Cardiac septum (tissue), 1 donor: Measurements from ENCODE around the gene NDUFS3. TPM values are rescaled to one million over a fixed set of nuclear protein-coding genes. Genes with fewer than 3 reads are reported as not detected.

Source experiments
- DNase-seq: peaks from one replicate; pipeline ENCODE4 v3.0.0-alpha.2; 2020; ENCODE audit warnings: low spot score
- intact Hi-C: fragments of 100-400 bp; cut with DNase I; formaldehyde crosslinking; loops from one replicate; pipeline ENCODE4 v1.14.0; 2022
- total RNA-seq: library from RNA; stranded (reverse); fragmentation: NEBNext Ultra II Directional; extraction: Animal tissue kit (Norgen Biotek cat#: 25700); gene quantifications from one replicate; pipeline ENCODE4 v1.2.1, GENCODE V29; 2021
- donor health status: DM: no; HTN: no; CAD: no.

NDUFS3 gene
- total RNA-seq, 1 donor from 2014 or later = 234 TPM

- DNase-seq = no peak
- intact Hi-C loops = no loop called here
Observed at GRCh38 chr11:47587723-47588326, 9.0 kb downstream of the NDUFS3 start.

DNA sequence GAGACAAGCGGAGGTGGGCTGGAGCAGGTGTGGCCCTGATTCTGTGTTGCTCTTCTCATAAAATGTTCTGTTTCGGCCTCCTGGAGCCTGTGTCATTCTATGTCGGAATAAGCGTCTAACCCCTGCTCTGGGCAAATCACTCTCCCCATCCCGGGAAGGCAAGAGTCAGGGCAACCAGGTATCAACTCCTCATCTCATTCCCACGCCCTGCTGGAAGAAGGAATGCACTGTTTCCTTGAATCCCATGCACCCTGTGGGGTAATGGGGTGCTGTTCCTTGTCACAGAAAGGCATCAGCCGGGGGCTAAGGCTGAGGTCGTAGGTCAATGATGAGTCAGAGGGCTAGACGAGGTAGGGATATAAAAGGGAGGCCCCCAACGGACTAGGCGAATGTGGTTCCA is 10.2 kb downstream of the NDUFS3 start:
- DNase-seq = no peak
- intact Hi-C loops = no loop called here

GRCh38 chr11:47589584-47589976 is 10.7 kb downstream of the NDUFS3 start:
- no peak for DNase-seq
- intact Hi-C loops = no loop called here

GRCh38 chr11:47589977-47590861 is 11.3 kb downstream of the NDUFS3 start:
- intact Hi-C loops = no loop called here
- DNase-seq = no peak

DNA sequence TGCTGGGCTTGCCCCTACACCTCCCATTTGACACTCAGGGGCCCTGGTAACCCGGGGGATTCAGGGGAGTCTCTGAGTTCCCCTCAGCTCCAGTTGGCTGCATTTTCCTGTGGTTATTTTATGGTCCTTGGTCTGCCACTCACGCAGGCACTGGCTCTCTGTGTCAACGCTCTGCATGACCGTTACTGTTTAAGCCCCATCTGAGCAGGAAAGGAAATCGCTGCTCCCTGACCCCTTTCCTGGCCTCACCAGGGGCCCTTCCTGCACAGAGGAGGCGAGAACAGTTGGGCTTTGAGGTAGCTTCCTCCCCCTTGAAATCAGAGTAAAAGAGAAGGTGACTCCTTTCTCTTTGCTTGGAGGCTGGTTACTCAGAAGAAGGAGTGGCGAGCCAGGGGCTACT is 12.9 kb downstream of the NDUFS3 start:
- intact Hi-C loops = no loop called here

GRCh38 chr11:47592251-47592650 is 13.4 kb downstream of the NDUFS3 start:
- intact Hi-C loops = no loop called here
- no peak for DNase-seq

More for the DNA sequence above, 12.9 kb downstream of the NDUFS3 start:
- DNase-seq = no peak

DNA sequence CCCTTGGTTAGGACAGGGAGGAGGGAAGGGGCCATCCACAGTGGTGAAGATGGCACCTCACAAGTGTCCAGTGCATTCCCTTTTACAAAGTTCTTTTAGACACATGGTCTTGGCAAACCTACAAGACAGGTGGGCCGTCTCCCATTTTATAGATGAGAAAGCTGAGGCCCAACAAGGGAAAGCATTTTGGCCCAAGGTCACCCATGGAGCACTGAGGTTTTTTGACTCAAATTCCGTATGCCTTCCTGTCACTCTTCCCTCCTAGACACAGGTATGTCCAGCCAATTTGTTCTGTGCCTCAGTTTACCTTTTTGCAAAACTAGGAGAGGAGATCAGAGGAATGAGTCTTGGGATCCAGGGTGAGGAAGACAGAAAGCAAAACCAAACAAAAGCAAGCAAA is 14.1 kb downstream of the NDUFS3 start:
- intact Hi-C loops = no loop called here
- DNase-seq = no peak

DNA sequence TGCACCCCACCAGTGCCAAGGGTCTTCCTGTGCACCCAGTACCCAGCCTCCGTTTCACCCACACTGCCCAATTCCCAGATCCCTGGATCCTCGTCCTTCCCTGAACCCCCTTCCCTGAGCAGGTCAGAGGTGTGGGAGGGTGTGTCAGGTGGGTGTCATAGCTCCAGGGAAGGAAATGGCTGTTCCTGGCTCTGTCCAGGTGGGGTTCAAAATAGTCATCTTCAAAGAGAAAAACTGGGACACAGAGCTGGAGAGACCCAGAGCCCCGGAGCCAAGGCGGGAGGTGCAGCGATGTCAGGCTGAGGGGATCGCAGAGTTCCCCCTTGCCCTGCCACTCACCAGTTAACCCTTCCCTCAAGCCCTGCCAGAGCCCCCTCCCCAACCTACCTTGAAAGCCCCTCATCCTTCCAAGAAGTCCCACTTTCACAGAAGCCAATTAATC is 14.6 kb downstream of the NDUFS3 start:
- DNase-seq = no peak
- intact Hi-C loops = no loop called here

- intact Hi-C loops = no loop called here
- DNase-seq = no peak
Observed at GRCh38 chr11:47593934-47594855, 15.3 kb downstream of the NDUFS3 start, which contains the start of gene C1QTNF4. Gene C1QTNF4 (minus strand): TSS chr11:47594411. CDS start chr11:47590810, 3,601 bp downstream.

DNA sequence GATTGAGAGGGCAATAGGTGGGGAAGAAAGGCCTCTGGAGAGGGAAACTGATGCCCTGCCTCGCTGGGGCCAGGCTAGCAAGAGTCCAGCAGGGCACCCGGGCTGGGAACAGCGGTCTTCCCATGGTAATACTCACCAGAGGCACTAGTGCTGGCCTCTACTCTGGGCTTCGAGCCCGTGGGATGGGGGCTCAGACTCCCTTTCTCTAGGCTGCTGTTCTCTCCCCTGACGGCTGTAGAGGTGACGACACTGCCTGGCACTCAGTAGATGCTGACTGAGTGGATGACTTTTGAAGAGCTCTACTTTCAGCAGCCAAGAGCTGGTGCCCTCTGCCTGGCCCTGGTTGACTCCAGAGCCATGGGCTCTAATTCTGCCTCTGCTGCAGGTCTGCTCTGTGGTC is 16.2 kb downstream of the NDUFS3 start:
- DNase-seq = no peak

GRCh38 chr11:47595967-47596366 is 17.1 kb downstream of the NDUFS3 start:
- intact Hi-C loops = no loop called here
- DNase-seq = no peak

More for the DNA sequence above, 16.2 kb downstream of the NDUFS3 start:
- intact Hi-C loops = no loop called here

DNA sequence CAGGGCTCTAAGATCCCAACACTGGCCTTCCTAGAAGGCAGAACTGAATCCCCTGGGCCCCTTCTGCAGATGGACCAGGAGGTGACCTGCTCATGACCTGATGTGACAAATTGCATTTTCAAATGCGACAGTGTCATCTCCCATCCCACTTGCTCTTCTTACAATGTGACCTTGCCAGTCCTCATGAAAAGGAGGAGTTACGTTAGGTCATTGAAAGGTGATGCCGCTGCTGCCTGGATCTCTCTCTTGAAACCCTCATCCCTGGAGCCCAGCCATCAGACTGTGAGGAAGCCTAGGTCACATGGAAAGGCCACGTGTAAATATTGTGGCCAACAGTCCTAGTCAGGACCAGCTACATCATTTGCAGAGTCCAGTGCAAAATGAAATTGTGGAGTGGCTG is 21.0 kb downstream of the NDUFS3 start:
- intact Hi-C loops = loop anchor here (10.0 kb wide), 1 partner anchor 105 kb away; no protein-coding TSS in a partner anchor
- no peak for DNase-seq

GRCh38 chr11:47603295-47603694 is 24.4 kb downstream of the NDUFS3 start:
- intact Hi-C loops = loop anchor here (10.0 kb wide), 1 partner anchor 108 kb away; no protein-coding TSS in a partner anchor
- no peak for DNase-seq

- no peak for DNase-seq
- intact Hi-C loops = loop anchor here (10.0 kb wide), 1 partner anchor 111 kb away; no protein-coding TSS in a partner anchor
Observed at GRCh38 chr11:47605921-47606320, 27.0 kb downstream of the NDUFS3 start.

GRCh38 chr11:47606731-47607130 is 27.9 kb downstream of the NDUFS3 start:
- intact Hi-C loops = loop anchor here (10.0 kb wide), 1 partner anchor 112 kb away; no protein-coding TSS in a partner anchor
- no peak for DNase-seq

- intact Hi-C loops = loop anchor here (10.0 kb wide), 1 partner anchor 113 kb away; no protein-coding TSS in a partner anchor
- no peak for DNase-seq
Observed at GRCh38 chr11:47607380-47607779, 28.5 kb downstream of the NDUFS3 start.

- DNase-seq = no peak
Observed at GRCh38 chr11:47609675-47610074, 30.8 kb downstream of the NDUFS3 start.

DNA sequence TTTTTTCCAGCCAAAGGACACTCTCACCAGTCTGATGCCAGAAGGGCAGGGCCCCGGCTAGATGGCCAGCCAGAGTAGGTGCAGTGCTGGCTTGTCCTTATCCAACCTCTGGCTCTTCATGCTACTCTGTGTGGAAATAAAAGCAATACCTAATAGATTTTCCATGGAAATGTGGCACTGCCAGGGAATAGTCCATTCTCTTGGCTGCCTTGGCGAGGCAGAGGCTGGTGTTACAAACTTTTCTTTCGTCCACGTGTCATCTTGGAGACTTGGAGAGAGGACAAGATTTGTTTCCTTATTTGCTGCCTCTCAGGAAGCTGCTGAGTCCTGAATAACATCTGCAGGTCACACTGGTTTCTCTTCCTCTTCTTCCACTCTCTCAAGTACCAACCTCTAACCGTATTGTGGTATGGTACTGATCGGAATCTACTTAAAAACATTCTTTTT is 32.5 kb downstream of the NDUFS3 start:
- DNase-seq = no peak
- intact Hi-C loops = no loop called here

More at GRCh38 chr11:47609675-47610074, 30.8 kb downstream of the NDUFS3 start:
- intact Hi-C loops = loop anchor here (10.0 kb wide), 1 partner anchor 115 kb away; no protein-coding TSS in a partner anchor

DNA sequence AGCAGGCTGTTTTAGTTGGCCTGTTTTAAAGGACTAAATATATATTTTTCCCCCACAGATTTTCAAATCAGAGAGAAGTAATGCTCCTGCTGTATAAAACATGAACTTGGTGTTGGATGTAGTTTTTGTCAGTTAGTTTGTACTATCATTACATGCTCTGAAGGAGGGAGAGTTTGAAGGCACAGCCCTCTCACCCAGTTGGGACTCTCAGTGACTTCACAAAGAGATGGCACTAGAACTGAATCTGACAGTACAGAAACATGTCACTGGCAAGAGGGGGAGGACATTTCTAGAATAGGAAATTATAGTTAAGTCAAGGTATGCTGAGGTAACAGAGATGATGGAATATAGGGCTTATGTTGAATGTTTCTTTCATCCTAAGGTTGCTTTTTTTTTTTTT is 36.4 kb downstream of the NDUFS3 start:
- no peak for DNase-seq
- intact Hi-C loops = no loop called here
